GM21390 (cell line): ENCODE results near the gene GTF2A1L.
"Not testable (repeated sequence)": the region's sequence is repeated elsewhere in the genome, so short reads cannot be mapped to it uniquely, and the experiment has no call there.

ENCODE experiments used
- ATAC-seq: cut with Tn5 transposase; IDR thresholded peaks from one replicate; pipeline ENCODE4 v1.9.1; 2021; ENCODE audit not compliant: unreplicated experiment

Gene GTF2A1L

GRCh38 chr2:48696881-48697280 is 79.2 kb downstream of the GTF2A1L start:
- no peak for ATAC-seq

GRCh38 chr2:48699348-48699930 is 81.8 kb downstream of the GTF2A1L start:
- ATAC-seq = no peak

GRCh38 chr2:48703621-48704020 is 86.0 kb downstream of the GTF2A1L start:
- not testable (repeated sequence) for ATAC-seq

GRCh38 chr2:48707466-48707865 is 89.8 kb downstream of the GTF2A1L start:
- no peak for ATAC-seq

- ATAC-seq = no peak
Observed at GRCh38 chr2:48709096-48710034, 91.7 kb downstream of the GTF2A1L start.

GRCh38 chr2:48711343-48711742 is 93.7 kb downstream of the GTF2A1L start:
- ATAC-seq = no peak

GRCh38 chr2:48712151-48712550 is 94.5 kb downstream of the GTF2A1L start:
- no peak for ATAC-seq

- no peak for ATAC-seq
Observed at GRCh38 chr2:48713647-48714046, 96.0 kb downstream of the GTF2A1L start.

GRCh38 chr2:48714245-48714644 is 96.6 kb downstream of the GTF2A1L start:
- no peak for ATAC-seq

GRCh38 chr2:48715042-48715899 is 97.6 kb downstream of the GTF2A1L start:
- no peak for ATAC-seq

- ATAC-seq = no peak
Observed at GRCh38 chr2:48715956-48716355, 98.3 kb downstream of the GTF2A1L start.

- no peak for ATAC-seq
Observed at GRCh38 chr2:48717846-48718245, 100.2 kb downstream of the GTF2A1L start.

GRCh38 chr2:48719480-48720177 is 102.0 kb downstream of the GTF2A1L start:
- no peak for ATAC-seq

GRCh38 chr2:48721158-48721557 is 103.5 kb downstream of the GTF2A1L start:
- ATAC-seq = no peak

GRCh38 chr2:48722391-48722790 is 104.7 kb downstream of the GTF2A1L start:
- ATAC-seq = no peak

GRCh38 chr2:48723129-48723528 is 105.5 kb downstream of the GTF2A1L start:
- ATAC-seq = no peak

GRCh38 chr2:48724278-48724677 is 106.6 kb downstream of the GTF2A1L start:
- ATAC-seq = no peak

GRCh38 chr2:48725696-48726494 is 108.2 kb downstream of the GTF2A1L start:
- ATAC-seq = no peak

- ATAC-seq = no peak
Observed at GRCh38 chr2:48727560-48727959, 109.9 kb downstream of the GTF2A1L start.

- ATAC-seq = no peak
Observed at GRCh38 chr2:48728295-48728694, 110.6 kb downstream of the GTF2A1L start.
